Ovary (tissue), 3 donors: ENCODE measurements around the gene LCNL1.

Experiments used
- POLR2A ChIP-seq: fragments of 450-650 bp; IDR thresholded peaks from one replicate; pipeline ENCODE4 v1.6.1; 2017; ENCODE audit warnings: antibody characterized with exemption, mild to moderate bottlenecking, moderate library complexity
- TF ChIP-seq, protein P1 (sequence below), 3 donors: fragments of 450-650 bp in 2 of 3; fragments of 200-600 bp in 1 of 3; IDR thresholded peaks; one replicate each; pipeline versions ENCODE4 v1.5.1 to v1.8.0; 2016 to 2022; ENCODE audit warnings: antibody characterized with exemption in 3 of 3, mild to moderate bottlenecking in 1 of 3
- donor health status: DM: no; HTN: no; CAD: no.

- TF ChIP-seq, protein P1, sequence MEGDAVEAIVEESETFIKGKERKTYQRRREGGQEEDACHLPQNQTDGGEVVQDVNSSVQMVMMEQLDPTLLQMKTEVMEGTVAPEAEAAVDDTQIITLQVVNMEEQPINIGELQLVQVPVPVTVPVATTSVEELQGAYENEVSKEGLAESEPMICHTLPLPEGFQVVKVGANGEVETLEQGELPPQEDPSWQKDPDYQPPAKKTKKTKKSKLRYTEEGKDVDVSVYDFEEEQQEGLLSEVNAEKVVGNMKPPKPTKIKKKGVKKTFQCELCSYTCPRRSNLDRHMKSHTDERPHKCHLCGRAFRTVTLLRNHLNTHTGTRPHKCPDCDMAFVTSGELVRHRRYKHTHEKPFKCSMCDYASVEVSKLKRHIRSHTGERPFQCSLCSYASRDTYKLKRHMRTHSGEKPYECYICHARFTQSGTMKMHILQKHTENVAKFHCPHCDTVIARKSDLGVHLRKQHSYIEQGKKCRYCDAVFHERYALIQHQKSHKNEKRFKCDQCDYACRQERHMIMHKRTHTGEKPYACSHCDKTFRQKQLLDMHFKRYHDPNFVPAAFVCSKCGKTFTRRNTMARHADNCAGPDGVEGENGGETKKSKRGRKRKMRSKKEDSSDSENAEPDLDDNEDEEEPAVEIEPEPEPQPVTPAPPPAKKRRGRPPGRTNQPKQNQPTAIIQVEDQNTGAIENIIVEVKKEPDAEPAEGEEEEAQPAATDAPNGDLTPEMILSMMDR (IDR thresholded peaks at IDR 0.05), result no peak
- TF ChIP-seq POLR2A, result no peak
Observed at GRCh38 chr9:136971746-136972145, 11.0 kb upstream of the LCNL1 start.
